NT2/D1 (cell line): ENCODE measurements around the gene RAB4A.

Experiments
- DNase-seq: peaks from one replicate; pipeline ENCODE4 v3.0.0-alpha.2; 2011; ENCODE audit warnings: low read depth, low spot score
- H3K27me3 ChIP-seq: 2 replicates; pipeline ENCODE4 v1.6.0; 2011; ENCODE audit warnings: mild to moderate bottlenecking; ENCODE audit not compliant: insufficient read length, insufficient read depth
- H3K36me3 ChIP-seq: 2 replicates; pipeline ENCODE4 v1.6.1; 2011; ENCODE audit warnings: mild to moderate bottlenecking, low read length, mixed read lengths; ENCODE audit not compliant: insufficient read depth, insufficient read length
- H3K4me1 ChIP-seq: 2 replicates; pipeline ENCODE4 v1.5.1; 2011; ENCODE audit not compliant: insufficient read depth, insufficient read length
- H3K4me3 ChIP-seq: 2 replicates; pipeline ENCODE4 v1.5.1; 2011; ENCODE audit warnings: low read depth; ENCODE audit not compliant: insufficient read length
- H3K9ac ChIP-seq: 2 replicates; pipeline ENCODE4 v1.6.0; 2011; ENCODE audit warnings: low read depth; ENCODE audit not compliant: insufficient read length
- H3K9me3 ChIP-seq: 2 replicates; pipeline ENCODE4 v1.5.1; 2011; ENCODE audit warnings: mild to moderate bottlenecking, low read length; ENCODE audit not compliant: insufficient read depth
- SUZ12 ChIP-seq: IDR thresholded peaks from 2 replicates; pipeline ENCODE4 v1.6.1; 2011; ENCODE audit not compliant: insufficient read length, insufficient read depth; ENCODE audit errors: extremely low read depth
- YY1 ChIP-seq: IDR thresholded peaks from 2 replicates; pipeline ENCODE4 v1.6.1; 2011; ENCODE audit not compliant: insufficient read length, insufficient read depth
- ZNF274 ChIP-seq: IDR thresholded peaks from 2 replicates; pipeline ENCODE4 v1.6.1; 2011; ENCODE audit warnings: mild to moderate bottlenecking, low read depth, low read length

Gene RAB4A

DNA sequence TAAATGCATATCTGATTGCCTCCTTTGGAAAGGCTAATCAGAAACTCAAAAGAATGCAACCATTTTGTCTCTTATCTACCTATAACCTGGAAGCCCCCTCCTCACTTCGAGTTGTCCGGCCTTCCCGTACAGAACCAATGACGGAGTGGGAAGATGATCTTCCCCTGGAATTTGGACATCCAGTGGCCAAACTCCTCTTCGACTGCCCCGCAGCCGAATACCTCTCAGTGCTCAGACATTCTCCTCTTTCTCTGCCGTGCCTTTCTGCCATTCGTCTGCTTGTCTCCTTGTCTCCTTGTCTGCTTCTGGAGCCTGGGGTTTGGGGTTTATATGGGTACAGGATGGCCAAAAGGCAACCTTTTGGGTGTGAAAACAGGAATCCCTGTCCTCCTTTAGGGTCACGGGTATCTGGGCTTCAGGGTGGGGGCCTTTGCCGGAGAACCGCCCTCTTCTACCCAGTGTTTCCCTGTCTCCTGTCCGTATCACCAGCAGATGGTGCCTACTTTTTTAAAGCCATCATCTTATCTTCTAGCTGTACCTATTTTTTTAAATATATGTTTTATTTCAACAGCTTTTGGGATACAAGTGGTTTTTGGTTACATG lies 35.9 kb upstream of the RAB4A start:
- TF ChIP-seq YY1 (no peak), ZNF274 (no peak), SUZ12 (no peak)
- Histone ChIP-seq H3K36me3 (no peaks in the 10 kb centered on the region), H3K4me1 (peaks cover 17% of the 10 kb centered on the region), H3K9ac (no peak overlapping the region), H3K9me3 (0 out of 2 replicates have a peak, but pooled peaks cover 5% of the 10 kb centered on the region), H3K27me3 (no peaks in the 10 kb centered on the region), H3K4me3 (no peak overlapping the region)
- DNase-seq: no peak

DNA sequence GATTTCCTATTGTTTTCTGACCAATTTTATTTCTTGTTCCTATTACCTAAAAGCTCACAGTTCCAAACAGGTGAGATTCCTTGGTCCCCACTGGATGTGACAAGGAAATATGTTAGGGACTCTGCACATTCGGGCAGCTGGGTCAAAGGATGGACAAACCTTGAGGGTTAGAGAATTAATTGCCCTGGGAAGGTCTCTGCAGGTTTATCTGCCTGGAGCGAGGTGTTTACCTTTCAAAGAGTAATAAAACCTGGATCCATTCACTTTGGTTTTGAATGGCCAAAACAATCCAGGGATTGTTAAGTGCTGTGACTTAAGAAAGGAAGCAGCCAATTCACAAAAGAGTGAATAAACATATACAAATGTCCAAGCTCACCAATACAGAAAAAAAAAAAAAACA lies 33.6 kb upstream of the RAB4A start:
- no peak for TF ChIP-seq SUZ12
- DNase-seq: no peak
- Histone ChIP-seq H3K9me3 (0 out of 2 replicates have a peak, but pooled peaks cover 14% of the 10 kb centered on the region), H3K9ac (no peak overlapping the region), H3K27me3 (no peaks in the 10 kb centered on the region), H3K4me3 (no peak overlapping the region), H3K4me1 (peaks cover 1% of the 10 kb centered on the region), H3K36me3 (no peaks in the 10 kb centered on the region)

DNA sequence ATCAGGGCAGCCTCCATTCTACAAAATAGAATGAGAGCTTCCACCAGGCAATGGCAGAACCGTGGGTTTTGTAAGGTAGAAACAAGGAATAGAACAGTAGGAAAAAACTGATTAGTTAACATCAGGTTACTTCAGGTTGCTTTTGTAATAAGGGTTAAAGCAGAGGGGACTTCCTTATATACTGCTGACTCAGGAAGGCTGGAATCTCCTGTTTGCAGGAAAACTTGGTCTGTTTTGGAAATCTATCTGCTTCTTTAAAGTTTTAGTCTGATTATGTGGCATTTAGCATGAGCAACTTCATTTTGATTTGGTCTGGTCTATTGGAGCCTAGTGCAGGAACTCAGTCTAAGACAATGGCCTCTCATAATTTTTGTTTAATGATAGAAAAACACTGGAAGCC lies 32.7 kb upstream of the RAB4A start:
- H3K9me3 ChIP-seq: peaks cover 18% of the 10 kb centered on the region; the same call in 1 of the 2 replicates
- TF ChIP-seq ZNF274 (no peak), SUZ12 (no peak), YY1 (no peak)
- no peaks in the 10 kb centered on the region for H3K27me3 ChIP-seq
- no peak overlapping the region for H3K9ac ChIP-seq
- DNase-seq: no peak
- H3K4me3 ChIP-seq: no peak overlapping the region
- H3K36me3 ChIP-seq: no peaks in the 10 kb centered on the region
- H3K4me1 ChIP-seq: no peaks in the 10 kb centered on the region

DNA sequence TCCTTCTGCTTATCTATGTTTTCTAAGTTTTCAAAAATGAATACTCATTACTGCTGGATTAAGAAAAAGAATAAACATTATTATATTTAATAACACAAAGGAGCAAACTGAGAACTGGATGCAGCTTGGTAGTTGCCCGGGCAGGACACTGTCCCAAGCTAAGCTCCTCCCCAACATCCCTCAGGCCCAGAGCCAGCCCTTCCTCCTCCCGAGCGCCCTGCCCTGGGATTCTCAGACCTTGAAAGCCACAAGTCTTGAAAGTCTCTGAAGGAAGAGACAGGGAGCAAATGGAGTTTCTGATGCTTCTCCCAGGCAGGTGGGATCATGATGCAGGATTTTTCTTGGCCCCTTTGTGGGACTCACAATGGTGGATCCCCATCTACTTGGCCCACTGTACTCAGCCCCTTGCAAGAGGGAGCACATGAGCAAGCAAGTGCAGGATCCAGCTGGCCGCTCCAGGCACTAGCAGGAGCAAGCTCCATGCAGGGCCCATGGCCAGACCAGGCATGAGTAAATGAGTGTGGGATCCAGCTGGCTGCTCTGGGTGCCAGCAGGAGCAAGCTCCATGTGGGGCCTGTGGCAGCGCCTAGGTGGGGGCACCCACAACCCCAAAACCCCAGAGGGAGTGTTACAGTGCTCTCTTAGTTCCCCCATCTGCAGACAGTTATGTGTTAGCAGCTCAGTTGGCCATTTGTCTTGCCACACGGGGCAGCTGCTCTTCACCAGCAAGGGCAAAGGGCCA lies 32.1 kb upstream of the RAB4A start:
- no peak for DNase-seq
- H3K9me3 ChIP-seq: peaks cover 24% of the 10 kb centered on the region
- TF ChIP-seq SUZ12 (no peak), ZNF274 (no peak), YY1 (no peak)
- no peak overlapping the region for H3K9ac ChIP-seq
- H3K36me3 ChIP-seq: no peaks in the 10 kb centered on the region
- no peaks in the 10 kb centered on the region for H3K27me3 ChIP-seq
- H3K4me3 ChIP-seq: no peak overlapping the region
- no peaks in the 10 kb centered on the region for H3K4me1 ChIP-seq

DNA sequence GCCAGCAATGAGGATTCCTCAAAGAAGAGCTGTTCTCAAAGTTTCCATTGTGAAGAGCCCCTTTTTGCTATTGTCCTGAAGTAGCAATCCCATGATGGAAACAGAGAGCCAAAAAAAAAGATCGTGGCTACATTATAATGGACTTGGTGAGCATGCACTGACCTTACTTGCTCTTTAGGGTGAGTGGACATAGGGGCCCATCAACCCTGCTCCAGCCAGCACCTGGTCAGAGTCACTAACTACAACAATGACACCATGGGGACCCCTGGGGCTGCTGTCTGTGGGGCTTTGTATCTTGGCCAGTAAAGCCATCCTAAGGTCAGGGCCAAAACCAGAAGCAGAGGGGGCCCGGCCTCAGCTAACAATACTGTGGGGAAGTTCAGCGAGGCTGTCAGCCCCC lies 30.4 kb upstream of the RAB4A start:
- DNase-seq: no peak
- H3K9me3 ChIP-seq: peaks cover 32% of the 10 kb centered on the region
- no peak overlapping the region for H3K9ac ChIP-seq
- no peak overlapping the region for H3K4me3 ChIP-seq
- H3K4me1 ChIP-seq: no peaks in the 10 kb centered on the region
- no peaks in the 10 kb centered on the region for H3K27me3 ChIP-seq
- no peak for TF ChIP-seq YY1
- TF ChIP-seq ZNF274: no peak
- TF ChIP-seq SUZ12: no peak
- no peaks in the 10 kb centered on the region for H3K36me3 ChIP-seq

DNA sequence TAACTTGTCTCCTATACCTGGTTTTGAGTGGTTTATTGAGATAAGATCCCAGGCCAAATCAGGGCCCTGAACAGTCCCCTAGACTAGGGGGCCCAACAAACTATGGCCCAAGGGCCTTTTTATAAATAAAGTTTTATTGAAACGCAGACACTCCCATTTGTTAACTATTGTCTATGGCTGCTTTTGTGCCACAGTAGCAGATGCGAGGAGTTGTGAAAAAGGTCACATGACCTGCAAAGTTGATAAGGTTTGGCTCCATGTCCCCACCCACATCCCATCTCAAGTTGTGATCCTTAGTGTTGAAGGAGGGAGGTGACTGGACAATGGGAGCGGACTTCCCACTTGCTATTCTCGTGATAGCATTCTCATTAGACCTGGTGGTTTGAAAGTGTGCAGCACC lies 29.5 kb upstream of the RAB4A start:
- Histone ChIP-seq H3K27me3 (no peaks in the 10 kb centered on the region), H3K36me3 (no peaks in the 10 kb centered on the region), H3K4me3 (no peak overlapping the region), H3K9me3 (peaks cover 32% of the 10 kb centered on the region), H3K4me1 (no peaks in the 10 kb centered on the region), H3K9ac (no peak overlapping the region)
- DNase-seq: no peak
- no peak for TF ChIP-seq YY1
- TF ChIP-seq SUZ12: no peak
- TF ChIP-seq ZNF274: no peak

DNA sequence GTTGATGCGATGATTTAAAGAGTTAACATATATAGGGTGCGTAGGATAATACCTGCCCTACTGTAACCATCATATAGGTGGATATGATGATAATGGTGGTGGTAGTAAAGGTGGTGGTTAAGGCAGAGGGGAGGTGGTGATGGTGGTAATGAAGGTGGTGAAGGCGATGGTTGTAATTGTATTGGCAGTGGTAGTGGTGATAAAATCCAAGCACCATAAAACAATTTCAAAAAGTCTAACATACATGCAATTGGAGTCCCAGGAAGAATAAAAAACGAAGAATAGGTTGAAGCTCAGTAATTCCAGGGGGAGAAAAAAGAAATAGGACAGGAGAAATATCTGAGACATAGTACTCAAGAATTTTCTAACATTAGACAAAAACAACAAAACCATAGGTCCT lies 27.3 kb upstream of the RAB4A start:
- Histone ChIP-seq H3K27me3 (no peaks in the 10 kb centered on the region), H3K4me1 (no peaks in the 10 kb centered on the region)
- DNase-seq: no peak

DNA sequence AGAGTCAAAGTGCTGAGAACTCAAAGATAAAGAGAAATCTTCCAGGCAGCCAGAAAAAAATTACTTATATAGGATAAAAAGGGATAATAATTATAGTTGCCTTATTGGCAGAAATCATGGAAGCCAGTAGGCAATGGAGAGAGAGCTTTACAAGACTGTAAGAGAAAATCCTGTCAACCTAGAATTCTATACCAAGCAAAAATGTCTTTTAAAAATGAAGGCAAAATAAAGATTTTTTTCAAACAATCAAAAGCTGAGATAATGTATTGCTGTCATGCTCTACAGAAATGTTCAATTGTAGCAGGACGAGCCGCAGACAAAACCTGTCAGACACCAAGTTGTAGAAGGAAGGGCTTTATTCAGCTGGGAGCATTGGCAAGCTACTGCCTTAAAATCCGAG lies 26.8 kb upstream of the RAB4A start:
- H3K36me3 ChIP-seq: no peaks in the 10 kb centered on the region
- no peaks in the 10 kb centered on the region for H3K27me3 ChIP-seq
- H3K9me3 ChIP-seq: peaks cover 32% of the 10 kb centered on the region
- TF ChIP-seq YY1: no peak
- no peak for TF ChIP-seq SUZ12
- no peak for TF ChIP-seq ZNF274
- H3K4me3 ChIP-seq: no peak overlapping the region
- no peak for DNase-seq
- no peaks in the 10 kb centered on the region for H3K4me1 ChIP-seq
- H3K9ac ChIP-seq: no peak overlapping the region

More for the DNA sequence above, 27.3 kb upstream of the RAB4A start:
- Histone ChIP-seq H3K4me3 (no peak overlapping the region), H3K36me3 (no peaks in the 10 kb centered on the region), H3K9ac (no peak overlapping the region), H3K9me3 (peaks cover 32% of the 10 kb centered on the region)
- TF ChIP-seq ZNF274 (no peak), SUZ12 (no peak), YY1 (no peak)
